Dendritic cell treated with granulocyte-macrophage colony-stimulating factor and Interleukin-4, amounts not matched to agents 40 ng/mL and 50 ng/mL, for 4 days (primary cell): ENCODE measurements around the gene TMEM178B.

Source experiments
- H3K27ac Mint-ChIP-seq: one replicate; pipeline ENCODE4 v1.8.0; 2022; ENCODE audit warnings: mild to moderate bottlenecking, mixed read lengths
- H3K27me3 Mint-ChIP-seq: one replicate; pipeline ENCODE4 v1.8.0; 2022; ENCODE audit warnings: mild to moderate bottlenecking, mixed read lengths
- H3K36me3 Mint-ChIP-seq: one replicate; pipeline ENCODE4 v1.8.0; 2022; ENCODE audit warnings: low read depth, mixed read lengths
- H3K4me1 Mint-ChIP-seq: one replicate; pipeline ENCODE4 v1.8.0; 2022; ENCODE audit warnings: low read depth, mixed read lengths
- H3K4me3 Mint-ChIP-seq: one replicate; pipeline ENCODE4 v1.8.0; 2022; ENCODE audit warnings: mild to moderate bottlenecking, moderate library complexity, mixed read lengths
- H3K9me3 Mint-ChIP-seq: one replicate; pipeline ENCODE4 v1.8.0; 2022; ENCODE audit warnings: mixed read lengths
- intact Hi-C: fragments of 100-400 bp; cut with micrococcal nuclease; formaldehyde crosslinking; loops from one replicate; pipeline ENCODE4 v1.15.0; 2022

The TMEM178B gene

GRCh38 chr7:141142058-141142457 lies 68.2 kb downstream of the TMEM178B start:
- H3K27ac Mint-ChIP-seq = no peak overlapping the region
- H3K9me3 Mint-ChIP-seq = no peaks in the 10 kb centered on the region
- H3K36me3 Mint-ChIP-seq = no peaks in the 10 kb centered on the region
- no peak overlapping the region for H3K4me3 Mint-ChIP-seq
- H3K4me1 Mint-ChIP-seq = no peaks in the 10 kb centered on the region
- intact Hi-C loops = no loop called here
- peaks cover 1% of the 10 kb centered on the region for H3K27me3 Mint-ChIP-seq

GRCh38 chr7:141144921-141145629 lies 71.2 kb downstream of the TMEM178B start:
- Mint-ChIP-seq H3K4me3 (no peak overlapping the region), H3K9me3 (no peaks in the 10 kb centered on the region), H3K36me3 (no peaks in the 10 kb centered on the region), H3K4me1 (no peaks in the 10 kb centered on the region), H3K27me3 (no peaks in the 10 kb centered on the region), H3K27ac (no peak overlapping the region)
- intact Hi-C loops = no loop called here

DNA sequence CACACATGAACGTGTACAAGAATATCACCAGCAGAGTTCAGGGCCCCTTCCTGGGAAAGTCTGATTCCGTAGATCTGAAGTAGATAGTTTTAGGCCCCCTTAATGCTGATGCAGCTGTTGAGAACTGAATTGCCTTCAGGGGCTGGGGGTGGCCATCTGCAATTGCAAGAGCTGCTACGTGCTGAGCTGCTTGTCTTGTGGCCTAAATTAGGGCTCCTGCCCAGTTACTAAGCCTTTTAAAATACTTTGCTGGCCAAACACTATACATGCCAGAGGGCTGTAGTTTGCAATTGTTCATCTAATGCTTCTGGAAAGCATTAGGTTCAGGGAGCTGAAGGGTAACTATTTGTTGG lies 71.7 kb downstream of the TMEM178B start:
- intact Hi-C loops = no loop called here
- Mint-ChIP-seq H3K9me3 (no peaks in the 10 kb centered on the region), H3K4me3 (no peak overlapping the region), H3K27me3 (no peaks in the 10 kb centered on the region), H3K4me1 (no peaks in the 10 kb centered on the region), H3K27ac (no peak overlapping the region), H3K36me3 (no peaks in the 10 kb centered on the region)

- Mint-ChIP-seq H3K4me3 (no peak overlapping the region), H3K27ac (no peak overlapping the region), H3K27me3 (peaks cover 1% of the 10 kb centered on the region), H3K36me3 (no peaks in the 10 kb centered on the region), H3K9me3 (no peaks in the 10 kb centered on the region), H3K4me1 (no peaks in the 10 kb centered on the region)
- intact Hi-C loops = no loop called here
Observed at GRCh38 chr7:141147482-141147881, 73.6 kb downstream of the TMEM178B start.

DNA sequence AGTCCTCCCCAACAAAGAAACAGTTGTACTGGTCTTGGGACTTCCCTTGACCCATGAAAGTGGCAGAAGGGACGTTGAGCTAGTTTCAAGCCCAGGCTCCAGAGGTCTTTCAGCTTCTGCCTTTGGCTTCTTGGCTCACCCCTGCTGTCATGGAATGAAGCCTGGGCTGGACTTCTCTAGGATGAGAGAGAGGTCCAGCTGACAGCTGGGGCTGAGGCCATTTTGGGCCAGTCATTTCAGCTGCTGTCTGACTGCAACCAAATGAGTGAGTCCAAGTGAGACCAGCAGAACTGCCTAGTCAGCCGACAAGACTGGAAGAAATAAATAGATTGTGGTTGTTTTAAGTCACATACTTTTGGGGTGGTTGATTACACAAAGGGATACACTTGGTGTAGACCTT lies 76.6 kb downstream of the TMEM178B start:
- intact Hi-C loops = no loop called here
- no peaks in the 10 kb centered on the region for H3K36me3 Mint-ChIP-seq
- no peaks in the 10 kb centered on the region for H3K9me3 Mint-ChIP-seq
- no peaks in the 10 kb centered on the region for H3K4me1 Mint-ChIP-seq
- peaks cover 1% of the 10 kb centered on the region for H3K27me3 Mint-ChIP-seq
- H3K27ac Mint-ChIP-seq = no peak overlapping the region
- H3K4me3 Mint-ChIP-seq = no peak overlapping the region

DNA sequence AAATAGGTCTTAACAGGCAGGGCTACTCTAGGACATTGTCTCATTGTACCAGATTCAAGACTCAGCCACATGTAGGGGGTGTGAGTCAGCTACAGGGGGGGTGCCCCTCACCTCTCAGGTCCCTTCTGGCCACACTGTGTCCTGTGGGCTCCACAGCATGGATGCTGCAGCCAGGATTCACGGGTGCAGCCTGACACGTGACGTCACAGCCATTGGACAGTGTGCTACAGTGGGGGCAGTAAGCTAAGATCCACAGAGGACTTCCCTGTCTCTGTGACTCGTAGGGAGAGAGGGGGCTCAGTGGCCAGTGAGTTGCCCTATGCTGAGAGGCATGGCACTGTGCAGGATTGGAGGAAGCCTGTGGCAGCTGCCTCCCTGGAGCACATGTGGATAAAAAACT lies 77.9 kb downstream of the TMEM178B start:
- H3K27ac Mint-ChIP-seq = no peak overlapping the region
- intact Hi-C loops = no loop called here
- H3K36me3 Mint-ChIP-seq = no peaks in the 10 kb centered on the region
- no peaks in the 10 kb centered on the region for H3K9me3 Mint-ChIP-seq
- H3K27me3 Mint-ChIP-seq = peaks cover 1% of the 10 kb centered on the region
- no peak overlapping the region for H3K4me3 Mint-ChIP-seq
- H3K4me1 Mint-ChIP-seq = peaks cover 2% of the 10 kb centered on the region

- H3K27me3 Mint-ChIP-seq = peaks cover 1% of the 10 kb centered on the region
- no peaks in the 10 kb centered on the region for H3K36me3 Mint-ChIP-seq
- H3K4me1 Mint-ChIP-seq = peaks cover 16% of the 10 kb centered on the region
- H3K27ac Mint-ChIP-seq = no peak overlapping the region
- H3K4me3 Mint-ChIP-seq = no peak overlapping the region
- no peaks in the 10 kb centered on the region for H3K9me3 Mint-ChIP-seq
- intact Hi-C loops = no loop called here
Observed at GRCh38 chr7:141153231-141153630, 79.4 kb downstream of the TMEM178B start.

GRCh38 chr7:141154131-141154732 lies 80.4 kb downstream of the TMEM178B start:
- Mint-ChIP-seq H3K27ac (no peak overlapping the region), H3K4me3 (no peak overlapping the region), H3K36me3 (no peaks in the 10 kb centered on the region), H3K27me3 (peaks cover 3% of the 10 kb centered on the region), H3K9me3 (no peaks in the 10 kb centered on the region), H3K4me1 (peaks cover 21% of the 10 kb centered on the region)
- intact Hi-C loops = no loop called here

GRCh38 chr7:141156407-141156806 lies 82.5 kb downstream of the TMEM178B start:
- peaks cover 21% of the 10 kb centered on the region for H3K4me1 Mint-ChIP-seq

GRCh38 chr7:141157138-141157765 lies 83.4 kb downstream of the TMEM178B start:
- no peaks in the 10 kb centered on the region for H3K9me3 Mint-ChIP-seq
- peak overlapping the region; percentile 65 for H3K27ac Mint-ChIP-seq
- peaks cover 2% of the 10 kb centered on the region for H3K27me3 Mint-ChIP-seq
- intact Hi-C loops = no loop called here
- H3K4me3 Mint-ChIP-seq = peak overlapping the region; percentile 49
- H3K4me1 Mint-ChIP-seq = peaks cover 21% of the 10 kb centered on the region
- H3K36me3 Mint-ChIP-seq = no peaks in the 10 kb centered on the region

More at GRCh38 chr7:141156407-141156806, 82.5 kb downstream of the TMEM178B start:
- H3K36me3 Mint-ChIP-seq = no peaks in the 10 kb centered on the region
- no peak overlapping the region for H3K27ac Mint-ChIP-seq
- intact Hi-C loops = no loop called here
- H3K9me3 Mint-ChIP-seq = no peaks in the 10 kb centered on the region
- H3K27me3 Mint-ChIP-seq = peaks cover 3% of the 10 kb centered on the region
- H3K4me3 Mint-ChIP-seq = no peak overlapping the region

- H3K27ac Mint-ChIP-seq = no peak overlapping the region
- H3K9me3 Mint-ChIP-seq = no peaks in the 10 kb centered on the region
- intact Hi-C loops = no loop called here
Observed at GRCh38 chr7:141158561-141158960, 84.7 kb downstream of the TMEM178B start.

GRCh38 chr7:141160246-141160860 lies 86.5 kb downstream of the TMEM178B start:
- no peak overlapping the region for H3K4me3 Mint-ChIP-seq
- H3K4me1 Mint-ChIP-seq = peaks cover 21% of the 10 kb centered on the region
- H3K27me3 Mint-ChIP-seq = peaks cover 2% of the 10 kb centered on the region
- intact Hi-C loops = no loop called here
- H3K36me3 Mint-ChIP-seq = no peaks in the 10 kb centered on the region
- H3K27ac Mint-ChIP-seq = no peak overlapping the region
- no peaks in the 10 kb centered on the region for H3K9me3 Mint-ChIP-seq

More at GRCh38 chr7:141158561-141158960, 84.7 kb downstream of the TMEM178B start:
- Mint-ChIP-seq H3K4me3 (no peak overlapping the region), H3K4me1 (peaks cover 21% of the 10 kb centered on the region), H3K36me3 (no peaks in the 10 kb centered on the region), H3K27me3 (peaks cover 2% of the 10 kb centered on the region)

GRCh38 chr7:141161550-141162535 lies 88.0 kb downstream of the TMEM178B start:
- no peak overlapping the region for H3K27ac Mint-ChIP-seq
- H3K9me3 Mint-ChIP-seq = no peaks in the 10 kb centered on the region
- H3K36me3 Mint-ChIP-seq = no peaks in the 10 kb centered on the region
- H3K27me3 Mint-ChIP-seq = peaks cover 2% of the 10 kb centered on the region
- peaks cover 18% of the 10 kb centered on the region for H3K4me1 Mint-ChIP-seq
- H3K4me3 Mint-ChIP-seq = no peak overlapping the region
- intact Hi-C loops = no loop called here
